Subcutaneous adipose tissue (tissue), 4 donors: ENCODE measurements around the gene PCTP. TPM values are rescaled to one million over a fixed set of nuclear protein-coding genes. Genes with fewer than 3 reads are reported as not detected.

ENCODE experiments used
- total RNA-seq, 4 donors: library from RNA; depleted of rRNA; stranded (reverse); fragments of >200 nt; gene quantifications; one replicate each; pipeline ENCODE4 v1.1.0, GENCODE V29; 2016

Gene PCTP
- total RNA-seq, 4 donors from 2014 or later = 24.9 to 32.3 (median 26.5) TPM

Other genes starting within 250 kb of the PCTP start
- not detected for gene SMIM36, start 239.6 kb upstream of the PCTP start, total RNA-seq
- gene TMEM100, start 28.2 kb upstream of the PCTP start, total RNA-seq = 10 to 100 TPM; 17.4 to 67.6 (median 43.2) TPM